CD4-positive, CD25-positive, alpha-beta regulatory T cell (primary cell): ENCODE data around the gene EDA. TPM values are rescaled to one million over a fixed set of nuclear protein-coding genes. Genes with fewer than 3 reads are reported as not detected.
"Not testable (repeated sequence)": the region's sequence is repeated elsewhere in the genome, so short reads cannot be mapped to it uniquely, and the experiment has no call there.

Experiments used
- ATAC-seq, 2 donors: fragments of 150-1000 bp; cut with Tn5 transposase; one replicate each; pipeline ENCODE4 v1.10.0; 2021; ENCODE audit warnings: low read depth in 2 of 2, moderate number of reproducible peaks in 2 of 2, moderate library complexity in 1 of 2
- DNase-seq, 3 donors: peaks; one replicate each; pipeline versions ENCODE4 v3.0.0 to v3.0.0-alpha.2; 2012 to 2022; ENCODE audit warnings: mixed read lengths in 1 of 3
- H3K27ac ChIP-seq: one replicate; pipeline ENCODE4 v1.7.0; 2013; ENCODE audit warnings: mild to moderate bottlenecking, low read length; ENCODE audit not compliant: insufficient read depth, poor library complexity, severe bottlenecking
- H3K27me3 ChIP-seq: one replicate; pipeline ENCODE4 v1.7.0; 2013; ENCODE audit warnings: low read length; ENCODE audit not compliant: control insufficient read depth, insufficient read depth
- H3K36me3 ChIP-seq: one replicate; pipeline ENCODE4 v1.7.0; 2013; ENCODE audit warnings: mild to moderate bottlenecking, low read length, moderate library complexity; ENCODE audit not compliant: control insufficient read depth, insufficient read depth
- H3K4me1 ChIP-seq: 2 replicates; pipeline ENCODE4 v1.7.0; 2013; ENCODE audit warnings: mild to moderate bottlenecking, low read length; ENCODE audit not compliant: insufficient read depth, control insufficient read depth, poor library complexity, severe bottlenecking
- H3K4me3 ChIP-seq: one replicate; pipeline ENCODE4 v1.7.0; 2013; ENCODE audit warnings: low read depth, mild to moderate bottlenecking, low read length, moderate library complexity
- H3K9me3 ChIP-seq, 2 experiments: 1 replicate in 1 of 2; 2 replicates in 1 of 2; pipeline ENCODE4 v1.7.0; 2013; ENCODE audit warnings: low read length in 2 of 2, mild to moderate bottlenecking in 1 of 2, moderate library complexity in 1 of 2; ENCODE audit not compliant: control insufficient read depth in 2 of 2
- H3K27ac Mint-ChIP-seq, 3 donors: one replicate each; pipeline ENCODE4 v1.8.0; 2020 to 2022; ENCODE audit warnings: mild to moderate bottlenecking in 3 of 3, mixed read lengths in 3 of 3, moderate library complexity in 2 of 3
- H3K27me3 Mint-ChIP-seq: one replicate; pipeline ENCODE4 v1.8.0; 2022; ENCODE audit warnings: mild to moderate bottlenecking, mixed read lengths
- H3K36me3 Mint-ChIP-seq: one replicate; pipeline ENCODE4 v1.8.0; 2020; ENCODE audit warnings: mixed read lengths
- H3K4me1 Mint-ChIP-seq, 4 donors: one replicate each; pipeline ENCODE4 v1.8.0; 2020 to 2022; ENCODE audit warnings: mixed read lengths in 4 of 4, mild to moderate bottlenecking in 1 of 4
- H3K4me3 Mint-ChIP-seq, 4 donors: one replicate each; pipeline ENCODE4 v1.8.0; 2020 to 2022; ENCODE audit warnings: mild to moderate bottlenecking in 4 of 4, mixed read lengths in 4 of 4, moderate library complexity in 3 of 4
- H3K9me3 Mint-ChIP-seq, 7 donors: one replicate each; pipeline ENCODE4 v1.8.0; 2020 to 2022; ENCODE audit warnings: mixed read lengths in 7 of 7, mild to moderate bottlenecking in 3 of 7, moderate library complexity in 2 of 7
- polyA plus RNA-seq, 4 donors: library from polyadenylated mRNA; unstranded; fragments of 300-500 nt; fragmentation: Illumina TruSeq; gene quantifications; one replicate each; pipeline ENCODE4 v1.2.3, GENCODE V29; 2021
- total RNA-seq: library from RNA; stranded (reverse); gene quantifications from one replicate; pipeline ENCODE4 v1.2.3, GENCODE V29; 2022

The EDA gene
- total and polyA plus RNA-seq, 5 donors from 2014 or later, result 0.45 to 2.4 (median 0.85) TPM; not detected in 2

- DNase-seq (no peak), ATAC-seq (no peak)
- no peak overlapping the region for H3K27ac ChIP-seq
- Mint-ChIP-seq H3K9me3 (peaks cover 0 to 10% (median 2%) of the 10 kb centered on the region in 7 donors), H3K4me1 (no peaks in the 10 kb centered on the region), H3K27ac (no peak overlapping the region), H3K27me3 (no peaks in the 10 kb centered on the region), H3K4me3 (no peak overlapping the region), H3K36me3 (no peaks in the 10 kb centered on the region)
- H3K4me1 ChIP-seq, result no peaks in the 10 kb centered on the region
- H3K36me3 ChIP-seq, result no peaks in the 10 kb centered on the region
- no peak overlapping the region for H3K4me3 ChIP-seq
- H3K27me3 ChIP-seq, result no peaks in the 10 kb centered on the region
- H3K9me3 ChIP-seq, result no peaks in the 10 kb centered on the region
These were observed 197.8 kb downstream of the EDA start for GRCh38 chrX:69813677-69814076.

- no peak for DNase-seq
- no peaks in the 10 kb centered on the region for H3K4me1 Mint-ChIP-seq
- no peak overlapping the region for H3K4me3 ChIP-seq
- H3K27ac ChIP-seq, result no peak overlapping the region
- H3K9me3 Mint-ChIP-seq, result peaks cover 0 to 10% (median 0%) of the 10 kb centered on the region in 7 donors
- no peaks in the 10 kb centered on the region for H3K4me1 ChIP-seq
- no peaks in the 10 kb centered on the region for H3K27me3 Mint-ChIP-seq
- no peak overlapping the region for H3K4me3 Mint-ChIP-seq
- H3K9me3 ChIP-seq, result no peaks in the 10 kb centered on the region
- H3K27me3 ChIP-seq, result no peaks in the 10 kb centered on the region
- ATAC-seq, result no peak
- H3K36me3 Mint-ChIP-seq, result no peaks in the 10 kb centered on the region
- no peaks in the 10 kb centered on the region for H3K36me3 ChIP-seq
- no peak overlapping the region for H3K27ac Mint-ChIP-seq
These were observed 199.2 kb downstream of the EDA start for GRCh38 chrX:69815063-69815462.

GRCh38 chrX:69815519-69815918 is 199.6 kb downstream of the EDA start:
- no peak overlapping the region for H3K27ac ChIP-seq
- Mint-ChIP-seq H3K27ac (no peak overlapping the region), H3K9me3 (peaks cover 0 to 10% (median 0%) of the 10 kb centered on the region in 7 donors), H3K27me3 (no peaks in the 10 kb centered on the region), H3K4me3 (no peak overlapping the region), H3K36me3 (no peaks in the 10 kb centered on the region), H3K4me1 (no peaks in the 10 kb centered on the region)
- no peaks in the 10 kb centered on the region for H3K9me3 ChIP-seq
- no peaks in the 10 kb centered on the region for H3K36me3 ChIP-seq
- H3K4me3 ChIP-seq, result no peak overlapping the region
- no peak for ATAC-seq
- no peaks in the 10 kb centered on the region for H3K4me1 ChIP-seq
- no peak for DNase-seq
- H3K27me3 ChIP-seq, result no peaks in the 10 kb centered on the region

- Histone ChIP-seq H3K36me3 (no peaks in the 10 kb centered on the region), H3K27ac (no peak overlapping the region), H3K27me3 (no peaks in the 10 kb centered on the region), H3K9me3 (no peaks in the 10 kb centered on the region), H3K4me1 (no peaks in the 10 kb centered on the region), H3K4me3 (no peak overlapping the region)
- peaks cover 0 to 3% (median 0%) of the 10 kb centered on the region in 7 donors for H3K9me3 Mint-ChIP-seq
- no peaks in the 10 kb centered on the region for H3K4me1 Mint-ChIP-seq
- DNase-seq, result no peak
- no peak overlapping the region for H3K27ac Mint-ChIP-seq
- no peak for ATAC-seq
- no peaks in the 10 kb centered on the region for H3K27me3 Mint-ChIP-seq
- H3K36me3 Mint-ChIP-seq, result no peaks in the 10 kb centered on the region
- H3K4me3 Mint-ChIP-seq, result no peak overlapping the region
These were observed 228.7 kb downstream of the EDA start for GRCh38 chrX:69844636-69845035.

- peaks cover 0 to 16% (median 2%) of the 10 kb centered on the region in 7 donors for H3K9me3 Mint-ChIP-seq
- H3K27me3 Mint-ChIP-seq, H3K27ac ChIP-seq, ATAC-seq, H3K9me3 ChIP-seq, H3K4me1 Mint-ChIP-seq, H3K36me3 ChIP-seq, H3K4me3 ChIP-seq, H3K27me3 ChIP-seq, H3K27ac Mint-ChIP-seq, H3K4me3 Mint-ChIP-seq, H3K4me1 ChIP-seq, H3K36me3 Mint-ChIP-seq, DNase-seq: not testable (repeated sequence)
These were observed 244.1 kb downstream of the EDA start for GRCh38 chrX:69859999-69860398.

GRCh38 chrX:69876221-69876620 is 260.3 kb downstream of the EDA start:
- no peak for DNase-seq
- Mint-ChIP-seq H3K27me3 (no peaks in the 10 kb centered on the region), H3K36me3 (no peaks in the 10 kb centered on the region), H3K4me1 (no peaks in the 10 kb centered on the region), H3K9me3 (peaks cover 0 to 4% (median 0%) of the 10 kb centered on the region in 7 donors), H3K4me3 (no peak overlapping the region), H3K27ac (no peak overlapping the region)
- ATAC-seq, result no peak
- Histone ChIP-seq H3K4me3 (no peak overlapping the region), H3K27me3 (no peaks in the 10 kb centered on the region), H3K9me3 (no peaks in the 10 kb centered on the region), H3K36me3 (no peaks in the 10 kb centered on the region), H3K4me1 (no peaks in the 10 kb centered on the region), H3K27ac (no peak overlapping the region)

- no peaks in the 10 kb centered on the region for H3K27me3 Mint-ChIP-seq
- peaks cover 0 to 2% of the 10 kb centered on the region in 2 experiments for H3K9me3 ChIP-seq
- H3K4me1 Mint-ChIP-seq, result no peaks in the 10 kb centered on the region
- ATAC-seq, result no peak
- no peaks in the 10 kb centered on the region for H3K4me1 ChIP-seq
- H3K4me3 Mint-ChIP-seq, result no peak overlapping the region
- H3K9me3 Mint-ChIP-seq, result peaks cover 0 to 15% (median 4%) of the 10 kb centered on the region in 7 donors
- H3K27me3 ChIP-seq, result no peaks in the 10 kb centered on the region
- no peak overlapping the region for H3K27ac ChIP-seq
- no peaks in the 10 kb centered on the region for H3K36me3 ChIP-seq
- DNase-seq, result no peak
- H3K36me3 Mint-ChIP-seq, result no peaks in the 10 kb centered on the region
- H3K4me3 ChIP-seq, result no peak overlapping the region
- no peak overlapping the region for H3K27ac Mint-ChIP-seq
These were observed 268.3 kb downstream of the EDA start for GRCh38 chrX:69884210-69884609.

GRCh38 chrX:69896046-69896445 is 280.1 kb downstream of the EDA start:
- Histone ChIP-seq H3K27me3 (no peaks in the 10 kb centered on the region), H3K9me3 (no peaks in the 10 kb centered on the region), H3K36me3 (no peaks in the 10 kb centered on the region), H3K27ac (no peak overlapping the region), H3K4me3 (no peak overlapping the region), H3K4me1 (no peaks in the 10 kb centered on the region)
- no peaks in the 10 kb centered on the region for H3K27me3 Mint-ChIP-seq
- no peak overlapping the region for H3K4me3 Mint-ChIP-seq
- H3K36me3 Mint-ChIP-seq, result no peaks in the 10 kb centered on the region
- H3K27ac Mint-ChIP-seq, result no peak overlapping the region
- no peaks in the 10 kb centered on the region for H3K4me1 Mint-ChIP-seq
- no peak for DNase-seq
- ATAC-seq, result no peak
- peaks cover 0 to 2% (median 0%) of the 10 kb centered on the region in 7 donors for H3K9me3 Mint-ChIP-seq
